GM12878 (cell line): ENCODE measurements around the gene TMC2. TPM values are rescaled to one million over a fixed set of nuclear protein-coding genes. Genes with fewer than 3 reads are reported as not detected.

Source experiments
- ATAC-seq: fragments of 200-7000 bp; cut with Tn5 transposase; 3 replicates; pipeline ENCODE4 v1.9.1; 2020; ENCODE audit warnings: mild to moderate bottlenecking, moderate library complexity
- BruUV-seq: library from RNA; stranded (reverse); fragments of 400-500 nt; replicated peaks from 2 replicates; lab custom pipeline; 2021; lab: Mats Ljungman, UMichigan
- CTCF ChIA-PET: fragments of 300-600 bp; sonication (Branson Sonifier 250); formaldehyde crosslinking; extraction: SDS; loops from one replicate; lab custom pipeline; 2021; ENCODE audit warnings: inconsistent platforms; lab: Yijun Ruan, JAX
- POLR2A ChIA-PET: fragments of 350-600 bp; formaldehyde crosslinking; extraction: SDS; loops from one replicate; lab custom pipeline; 2021; ENCODE audit warnings: inconsistent platforms; lab: Charles Lee
- RAD21 ChIA-PET: fragments of 300-600 bp; sonication (Branson Sonifier 250); formaldehyde crosslinking; loops from one replicate; lab custom pipeline; 2023; ENCODE audit warnings: antibody characterized with exemption; ENCODE audit not compliant: unreplicated experiment; lab: Charles Lee
- SMC1A ChIA-PET: fragments of 300-600 bp; sonication (Branson Sonifier 250); formaldehyde crosslinking; loops from one replicate; lab custom pipeline; 2023; ENCODE audit not compliant: unreplicated experiment, uncharacterized antibody; lab: Charles Lee
- DNase-seq: peaks from one replicate; pipeline ENCODE4 v3.0.0-alpha.2; 2011; ENCODE audit warnings: low read depth, low spot score
- FAIRE-seq: peaks from 3 replicates; lab custom pipeline; 2011; peaks lifted over from hg19 to GRCh38; lab: Jason Lieb, UNC
- H2AFZ ChIP-seq: 2 replicates; pipeline ENCODE4 v1.6.0; 2011; ENCODE audit warnings: low read depth, low read length, control low read depth; ENCODE audit not compliant: control insufficient read depth
- H3K27ac ChIP-seq: 2 replicates; pipeline ENCODE4 v1.5.1; 2011; ENCODE audit warnings: control low read depth; ENCODE audit not compliant: control insufficient read depth, insufficient read depth
- H3K27me3 ChIP-seq, 2 experiments: replicated peaks in 1 of 2; 2 replicates each; pipeline versions ENCODE4 v1.6.0 to v1.6.1; 2011; ENCODE audit warnings: low read length in 1 of 2; ENCODE audit not compliant: control insufficient read depth in 2 of 2, insufficient read depth in 2 of 2
- H3K36me3 ChIP-seq, 2 experiments: 2 replicates each; pipeline ENCODE4 v1.5.1; 2011; ENCODE audit warnings: low read length in 1 of 2; ENCODE audit not compliant: control insufficient read depth in 2 of 2, insufficient read depth in 2 of 2
- H3K4me1 ChIP-seq: 2 replicates; pipeline ENCODE4 v1.6.1; 2011; ENCODE audit warnings: mild to moderate bottlenecking, low read length, moderate library complexity, mixed read lengths; ENCODE audit not compliant: control insufficient read depth, insufficient read depth
- H3K4me2 ChIP-seq: 2 replicates; pipeline ENCODE4 v1.6.0; 2011; ENCODE audit warnings: control low read depth; ENCODE audit not compliant: control insufficient read depth, insufficient read depth
- H3K4me3 ChIP-seq: fragments of 200-600 bp; sonication (generic); 2 replicates; pipeline ENCODE4 v1.5.1; 2016
- H3K79me2 ChIP-seq: 2 replicates; pipeline ENCODE4 v1.6.0; 2011; ENCODE audit warnings: low read length; ENCODE audit not compliant: control insufficient read depth, insufficient read depth
- H3K9ac ChIP-seq: 2 replicates; pipeline ENCODE4 v1.8.0; 2011; ENCODE audit warnings: low read length, control low read depth, mixed read lengths; ENCODE audit not compliant: control insufficient read depth, insufficient read depth
- H3K9me3 ChIP-seq: replicated peaks from 3 replicates; pipeline ENCODE4 v1.5.1; 2011; ENCODE audit warnings: mild to moderate bottlenecking, low read length; ENCODE audit not compliant: control insufficient read depth, insufficient read depth
- H4K20me1 ChIP-seq: 2 replicates; pipeline ENCODE4 v1.6.0; 2011; ENCODE audit not compliant: control insufficient read depth, insufficient read depth
- ATF7 ChIP-seq: fragments of 450-650 bp; IDR thresholded peaks from 2 replicates; pipeline ENCODE4 v1.6.1; 2016; ENCODE audit warnings: low read depth, mild to moderate bottlenecking
- CREB1 ChIP-seq: IDR thresholded peaks from 2 replicates; pipeline ENCODE4 v1.6.1; 2012; ENCODE audit warnings: low read depth, mild to moderate bottlenecking, inconsistent platforms
- JUND ChIP-seq: IDR thresholded peaks from 2 replicates; pipeline ENCODE4 v1.6.1; 2012; ENCODE audit warnings: low read depth, mild to moderate bottlenecking, low read length, improper control_type of control experiment, moderate library complexity
- MEF2B ChIP-seq: fragments of 450-650 bp; IDR thresholded peaks from 2 replicates; pipeline ENCODE4 v1.6.1; 2018; ENCODE audit warnings: mild to moderate bottlenecking, moderate library complexity; ENCODE audit not compliant: partially characterized antibody, poor library complexity, severe bottlenecking
- MTA2 ChIP-seq: fragments of 450-650 bp; IDR thresholded peaks from 2 replicates; pipeline ENCODE4 v1.6.1; 2016; ENCODE audit warnings: low read depth, mild to moderate bottlenecking, moderate library complexity
- RAD51 ChIP-seq: fragments of 450-650 bp; IDR thresholded peaks from 2 replicates; pipeline ENCODE4 v1.6.1; 2016; ENCODE audit warnings: moderate library complexity, mild to moderate bottlenecking, inconsistent platforms
- RB1 ChIP-seq: fragments of 450-650 bp; formaldehyde crosslinking; IDR thresholded peaks from 2 replicates; pipeline ENCODE4 v1.6.1; 2017; ENCODE audit warnings: mild to moderate bottlenecking, borderline replicate concordance
- RBBP5 ChIP-seq: fragments of 200-600 bp; sonication (generic); conservative IDR thresholded peaks from 2 replicates; pipeline ENCODE4 v1.6.1; 2016
- SMAD1 ChIP-seq: fragments of 450-650 bp; IDR thresholded peaks from 2 replicates; pipeline ENCODE4 v1.6.1; 2018; ENCODE audit warnings: mild to moderate bottlenecking, low read depth; ENCODE audit not compliant: partially characterized antibody
- SREBF2 ChIP-seq: IDR thresholded peaks from 2 replicates; pipeline ENCODE4 v1.6.1; 2012; ENCODE audit warnings: mild to moderate bottlenecking, low read length
- STAT3 ChIP-seq: IDR thresholded peaks from 2 replicates; pipeline ENCODE4 v1.6.1; 2011; ENCODE audit warnings: low read depth, low read length, improper control_type of control experiment
- ZNF24 ChIP-seq: fragments of 450-650 bp; IDR thresholded peaks from 2 replicates; pipeline ENCODE4 v1.6.1; 2017; ENCODE audit warnings: antibody characterized with exemption, mild to moderate bottlenecking
- WGBS: methylation state at CpG from one replicate; pipeline ENCODE4 v1.1.6; 2016; ENCODE audit warnings: low lambda C conversion rate; ENCODE audit not compliant: insufficient replicate concordance, insufficient coverage; ENCODE audit errors: missing lambda C conversion rate; 5-methylcytosine and 5-hydroxymethylcytosine counted together
- in situ Hi-C: fragments of 300-500 bp; cut with MboI; formaldehyde crosslinking; loops from 9 replicates; pipeline ENCODE4 v1.14.3; 2018; ENCODE audit warnings: mixed read lengths
- intact Hi-C: fragments of 100-400 bp; cut with micrococcal nuclease; formaldehyde crosslinking; loops from one replicate; pipeline ENCODE4 v1.14.2; 2022; ENCODE audit not compliant: unreplicated experiment
- polyA plus RNA-seq, 11 experiments: library from polyadenylated mRNA; depleted of rRNA in 4 of 11; unstranded in 6 of 11; stranded (reverse) in 5 of 11; fragments of >200 nt; fragmentation: Nextera tagmentation in 4 of 11; fragmentation: Illumina TruSeq in 1 of 11; extraction: Ambion mirVana in 4 of 11; extraction: Trizol in 1 of 11; gene quantifications; 1 replicate in 1 of 11; 2 replicates in 10 of 11; pipeline versions ENCODE4 v1.2.1 to v1.2.3, GENCODE V29; 2011 to 2016; ENCODE audit warnings: inconsistent platforms in 2 of 11, missing spikeins in 2 of 11, low read depth in 1 of 11
- total RNA-seq, 4 experiments: library from RNA; depleted of rRNA in 3 of 4; stranded (reverse); fragments of >200 nt in 3 of 4; fragmentation: Illumina TruSeq in 1 of 4; extraction: Trizol in 1 of 4; gene quantifications; 2 replicates each; pipeline versions ENCODE4 v1.2.1 to v1.2.3, GENCODE V29; 2013 to 2021
- TF ChIP-seq, protein P1 (sequence below): fragments of 450-650 bp; IDR thresholded peaks from 2 replicates; pipeline ENCODE4 v1.6.1; 2017; ENCODE audit warnings: mild to moderate bottlenecking
- TF ChIP-seq, protein P2 (sequence below): fragments of 450-650 bp; formaldehyde crosslinking; IDR thresholded peaks from 2 replicates; pipeline ENCODE4 v1.5.0; 2022; ENCODE audit warnings: mild to moderate bottlenecking, missing genetic modification characterization

The TMC2 gene
- total and polyA plus RNA-seq, 10 of the 15 experiments (the other 5 are each of a cell fraction or from before 2014, with no cell fraction given), result 0.08 TPM; not detected in 9

DNA sequence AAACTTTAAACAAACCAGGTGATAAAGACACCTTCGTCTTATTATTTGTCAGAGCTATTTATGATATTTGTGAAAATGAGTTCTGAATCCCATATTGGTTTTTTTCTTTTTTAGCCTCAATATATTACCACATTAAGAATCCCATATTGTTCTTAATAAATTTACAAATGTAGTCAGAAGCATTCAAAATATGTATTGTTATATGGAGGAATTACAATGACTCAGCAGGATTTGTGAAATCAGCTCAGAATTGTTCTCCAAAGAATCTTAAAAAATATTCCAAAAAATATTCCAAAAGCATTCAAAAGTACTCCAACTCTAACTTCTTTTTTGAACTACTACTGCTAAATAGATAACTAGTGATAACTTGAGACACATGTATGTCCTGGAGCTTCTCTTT lies 21.2 kb upstream of the TMC2 start:
- WGBS, result 0% methylated on average over 1 of the region's 1 CpG
- no peaks in the 10 kb centered on the region for H3K79me2 ChIP-seq
- ChIA-PET RAD21 (no interaction called here), SMC1A (interaction anchor here (0.9 to 1.0 kb wide), 2 partner anchors 15 to 92 kb away, joined by 3 read pairs; no protein-coding TSS in a partner anchor), CTCF (interaction anchor here (5.6 kb wide), 1 partner anchor 8 kb away, joined by 65 read pairs; no protein-coding TSS in a partner anchor), POLR2A (no interaction called here)
- FAIRE-seq (no peak), DNase-seq (no peak), ATAC-seq (no peak)
- H2AFZ ChIP-seq, result no peak overlapping the region
- no peaks in the 10 kb centered on the region for H4K20me1 ChIP-seq
- BruUV-seq, result no TSS peak
- in situ Hi-C loops (no loop called here), intact Hi-C loops (no loop called here)
- TF ChIP-seq SMAD1 (no peak), RAD51 (no peak), RBBP5 (no peak), MEF2B (no peak), CREB1 (no peak), MTA2 (no peak), JUND (no peak), STAT3 (no peak), SREBF2 (no peak)
- H3K4me2 ChIP-seq, result no peak overlapping the region
- H3K9me3 ChIP-seq, result no peaks in the 10 kb centered on the region
- no peak overlapping the region for H3K9ac ChIP-seq
- H3K4me3 ChIP-seq, result no peak overlapping the region
- no peaks in the 10 kb centered on the region for H3K4me1 ChIP-seq
- H3K36me3 ChIP-seq, result no peaks in the 10 kb centered on the region
- H3K27ac ChIP-seq, result no peak overlapping the region
- H3K27me3 ChIP-seq, result peaks cover 2 to 4% of the 10 kb centered on the region in 2 experiments; a peak in 3 of 4 replicates

DNA sequence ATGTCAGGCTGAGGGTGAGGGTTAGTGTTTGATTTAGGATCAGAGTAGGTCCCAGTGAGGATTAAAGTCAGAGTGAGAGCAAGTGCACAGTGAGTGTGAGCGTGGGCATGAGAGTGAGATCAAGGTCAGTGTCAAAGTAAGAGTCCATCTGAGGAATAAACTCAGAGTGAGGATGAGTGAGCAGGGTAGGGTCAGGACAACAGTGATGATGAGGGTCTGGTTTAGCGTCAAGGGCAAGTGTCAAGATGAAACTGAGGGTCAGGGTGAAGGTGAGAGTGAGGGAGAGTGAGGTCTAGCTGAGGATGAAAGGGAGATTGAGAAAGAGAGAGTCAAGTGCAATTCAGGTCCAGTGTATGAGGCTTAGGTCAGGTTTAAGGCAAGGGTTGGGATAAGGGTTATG lies 20.0 kb upstream of the TMC2 start:
- ChIA-PET CTCF (no interaction called here), POLR2A (no interaction called here), RAD21 (no interaction called here), SMC1A (no interaction called here)
- no peaks in the 10 kb centered on the region for H4K20me1 ChIP-seq
- intact Hi-C loops (no loop called here), in situ Hi-C loops (no loop called here)
- H3K4me3 ChIP-seq, result no peak overlapping the region
- H3K4me2 ChIP-seq, result no peak overlapping the region
- no peaks in the 10 kb centered on the region for H3K9me3 ChIP-seq
- no peaks in the 10 kb centered on the region for H3K36me3 ChIP-seq
- no peak overlapping the region for H3K27ac ChIP-seq
- H3K27me3 ChIP-seq, result peaks cover 2 to 4% of the 10 kb centered on the region in 2 experiments; a peak in 3 of 4 replicates
- no peaks in the 10 kb centered on the region for H3K79me2 ChIP-seq
- DNase-seq (no peak), FAIRE-seq (no peak), ATAC-seq (no peak)
- BruUV-seq, result no TSS peak
- H3K4me1 ChIP-seq, result no peaks in the 10 kb centered on the region
- no peak overlapping the region for H2AFZ ChIP-seq
- WGBS, result 41% methylated on average over 2 of the region's 2 CpGs
- no peak overlapping the region for H3K9ac ChIP-seq
- TF ChIP-seq ZNF24 (no peak), RB1 (no peak), ATF7 (no peak)
- TF ChIP-seq, protein P1, sequence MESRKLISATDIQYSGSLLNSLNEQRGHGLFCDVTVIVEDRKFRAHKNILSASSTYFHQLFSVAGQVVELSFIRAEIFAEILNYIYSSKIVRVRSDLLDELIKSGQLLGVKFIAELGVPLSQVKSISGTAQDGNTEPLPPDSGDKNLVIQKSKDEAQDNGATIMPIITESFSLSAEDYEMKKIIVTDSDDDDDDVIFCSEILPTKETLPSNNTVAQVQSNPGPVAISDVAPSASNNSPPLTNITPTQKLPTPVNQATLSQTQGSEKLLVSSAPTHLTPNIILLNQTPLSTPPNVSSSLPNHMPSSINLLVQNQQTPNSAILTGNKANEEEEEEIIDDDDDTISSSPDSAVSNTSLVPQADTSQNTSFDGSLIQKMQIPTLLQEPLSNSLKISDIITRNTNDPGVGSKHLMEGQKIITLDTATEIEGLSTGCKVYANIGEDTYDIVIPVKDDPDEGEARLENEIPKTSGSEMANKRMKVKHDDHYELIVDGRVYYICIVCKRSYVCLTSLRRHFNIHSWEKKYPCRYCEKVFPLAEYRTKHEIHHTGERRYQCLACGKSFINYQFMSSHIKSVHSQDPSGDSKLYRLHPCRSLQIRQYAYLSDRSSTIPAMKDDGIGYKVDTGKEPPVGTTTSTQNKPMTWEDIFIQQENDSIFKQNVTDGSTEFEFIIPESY, result no peak
- TF ChIP-seq, protein P2, sequence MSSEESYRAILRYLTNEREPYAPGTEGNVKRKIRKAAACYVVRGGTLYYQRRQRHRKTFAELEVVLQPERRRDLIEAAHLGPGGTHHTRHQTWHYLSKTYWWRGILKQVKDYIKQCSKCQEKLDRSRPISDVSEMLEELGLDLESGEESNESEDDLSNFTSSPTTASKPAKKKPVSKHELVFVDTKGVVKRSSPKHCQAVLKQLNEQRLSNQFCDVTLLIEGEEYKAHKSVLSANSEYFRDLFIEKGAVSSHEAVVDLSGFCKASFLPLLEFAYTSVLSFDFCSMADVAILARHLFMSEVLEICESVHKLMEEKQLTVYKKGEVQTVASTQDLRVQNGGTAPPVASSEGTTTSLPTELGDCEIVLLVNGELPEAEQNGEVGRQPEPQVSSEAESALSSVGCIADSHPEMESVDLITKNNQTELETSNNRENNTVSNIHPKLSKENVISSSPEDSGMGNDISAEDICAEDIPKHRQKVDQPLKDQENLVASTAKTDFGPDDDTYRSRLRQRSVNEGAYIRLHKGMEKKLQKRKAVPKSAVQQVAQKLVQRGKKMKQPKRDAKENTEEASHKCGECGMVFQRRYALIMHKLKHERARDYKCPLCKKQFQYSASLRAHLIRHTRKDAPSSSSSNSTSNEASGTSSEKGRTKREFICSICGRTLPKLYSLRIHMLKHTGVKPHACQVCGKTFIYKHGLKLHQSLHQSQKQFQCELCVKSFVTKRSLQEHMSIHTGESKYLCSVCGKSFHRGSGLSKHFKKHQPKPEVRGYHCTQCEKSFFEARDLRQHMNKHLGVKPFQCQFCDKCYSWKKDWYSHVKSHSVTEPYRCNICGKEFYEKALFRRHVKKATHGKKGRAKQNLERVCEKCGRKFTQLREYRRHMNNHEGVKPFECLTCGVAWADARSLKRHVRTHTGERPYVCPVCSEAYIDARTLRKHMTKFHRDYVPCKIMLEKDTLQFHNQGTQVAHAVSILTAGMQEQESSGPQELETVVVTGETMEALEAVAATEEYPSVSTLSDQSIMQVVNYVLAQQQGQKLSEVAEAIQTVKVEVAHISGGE (CRISPR knock-in tag), result no peak
